Gastrocnemius medialis (tissue), 4 donors: Measurements from ENCODE around the gene AGR3. TPM values are rescaled to one million over a fixed set of nuclear protein-coding genes. Genes with fewer than 3 reads are reported as not detected.

ENCODE experiments used
- ATAC-seq, 2 donors: fragments of 150-250 bp; one replicate each; pipeline ENCODE4 v1.9.1; 2016
- DNase-seq, 2 donors: peaks; one replicate each; pipeline ENCODE4 v3.0.0-alpha.2; 2019
- H3K27ac ChIP-seq, 4 donors: fragments of 200-600 bp; sonication (generic); 1 replicate in 1 of 4; 2 replicates in 3 of 4; pipeline ENCODE4 v1.5.1; 2016 to 2018; ENCODE audit warnings: mild to moderate bottlenecking in 2 of 4, moderate library complexity in 1 of 4
- H3K27me3 ChIP-seq, 3 donors: fragments of 200-600 bp; sonication (generic) in 2 of 3; 1 replicate in 1 of 3; 2 replicates in 2 of 3; pipeline versions ENCODE4 v1.5.1 to v1.6.0; 2016 to 2019; ENCODE audit warnings: mild to moderate bottlenecking in 1 of 3, moderate library complexity in 1 of 3
- H3K36me3 ChIP-seq, 2 donors: fragments of 200-600 bp; sonication (generic) in 1 of 2; one replicate each; pipeline ENCODE4 v1.5.1; 2017 to 2018
- H3K4me1 ChIP-seq, 2 donors: fragments of 200-600 bp; sonication (generic) in 1 of 2; one replicate each; pipeline ENCODE4 v1.5.1; 2016 to 2017; ENCODE audit warnings: mild to moderate bottlenecking in 2 of 2
- H3K4me3 ChIP-seq, 4 donors: fragments of 200-600 bp; sonication (generic) in 3 of 4; 1 replicate in 1 of 4; 2 replicates in 3 of 4; pipeline ENCODE4 v1.5.1; 2016 to 2019; ENCODE audit warnings: mild to moderate bottlenecking in 2 of 4
- H3K9me3 ChIP-seq, 3 donors: fragments of 200-600 bp; sonication (generic) in 2 of 3; 1 replicate in 1 of 3; 2 replicates in 2 of 3; pipeline ENCODE4 v1.5.1; 2016 to 2019
- CTCF ChIP-seq, 5 experiments: fragments of 450-650 bp in 3 of 5; fragments of 200-600 bp in 2 of 5; sonication (generic) in 2 of 5; IDR thresholded peaks in 4 of 5; conservative IDR thresholded peaks in 1 of 5; 1 replicate in 4 of 5; 2 replicates in 1 of 5; pipeline ENCODE4 v1.5.1; 2016 to 2019; ENCODE audit warnings: antibody characterized with exemption in 5 of 5, mild to moderate bottlenecking in 3 of 5, moderate library complexity in 3 of 5
- POLR2A ChIP-seq, 2 donors: fragments of 450-650 bp; IDR thresholded peaks; one replicate each; pipeline ENCODE4 v1.6.1; 2017; ENCODE audit warnings: antibody characterized with exemption in 2 of 2, mild to moderate bottlenecking in 2 of 2, moderate library complexity in 2 of 2
- in situ Hi-C, 4 donors: fragments of 200-750 bp; cut with MboI; loops; one replicate each; pipeline versions ENCODE4 v1.15.0 to v1.8.0; 2017; ENCODE audit warnings: low sequenced_read_pairs in 4 of 4
- intact Hi-C: fragments of 100-400 bp; cut with DNase I; formaldehyde crosslinking; loops from one replicate; pipeline ENCODE4 v1.15.1; 2023; ENCODE audit warnings: low total_unique reads
- total RNA-seq, 4 donors: library from RNA; depleted of rRNA; stranded (reverse); fragments of >200 nt; gene quantifications; one replicate each; pipeline versions ENCODE4 v1.1.0 to v1.2.3, GENCODE V29; 2016

The AGR3 gene
- total RNA-seq, 4 donors from 2014 or later, result not detected

GRCh38 chr7:16822029-16822428 is 59.8 kb downstream of the AGR3 start:
- no peak overlapping the region for H3K4me3 ChIP-seq
- no peaks in the 10 kb centered on the region for H3K27me3 ChIP-seq
- H3K4me1 ChIP-seq, result no peaks in the 10 kb centered on the region
- H3K9me3 ChIP-seq, result no peaks in the 10 kb centered on the region
- in situ Hi-C loops, result no loop called here
- TF ChIP-seq CTCF (IDR thresholded peaks at IDR 0.05 in 4 of 5, conservative IDR thresholded peaks at IDR 0.05 in 1 of 5) (no peak), POLR2A (IDR thresholded peaks at IDR 0.05) (no peak)
- H3K27ac ChIP-seq, result no peak overlapping the region
- ATAC-seq (no peak), DNase-seq (no peak)
- no peaks in the 10 kb centered on the region for H3K36me3 ChIP-seq
- intact Hi-C loops, result no loop called here

- DNase-seq, result no peak
- no peak overlapping the region for H3K27ac ChIP-seq
- no peaks in the 10 kb centered on the region for H3K36me3 ChIP-seq
- intact Hi-C loops, result no loop called here
- ATAC-seq, result no peak
- H3K9me3 ChIP-seq, result no peaks in the 10 kb centered on the region
- in situ Hi-C loops, result no loop called here
- H3K27me3 ChIP-seq, result no peaks in the 10 kb centered on the region
- no peak overlapping the region for H3K4me3 ChIP-seq
- TF ChIP-seq POLR2A (IDR thresholded peaks at IDR 0.05) (no peak), CTCF (IDR thresholded peaks at IDR 0.05 in 4 of 5, conservative IDR thresholded peaks at IDR 0.05 in 1 of 5) (no peak)
- H3K4me1 ChIP-seq, result no peaks in the 10 kb centered on the region
Measured at GRCh38 chr7:16818732-16819131, 63.1 kb downstream of the AGR3 start.

GRCh38 chr7:16817536-16817935 is 64.2 kb downstream of the AGR3 start:
- Histone ChIP-seq H3K27me3 (no peaks in the 10 kb centered on the region), H3K4me3 (no peak overlapping the region), H3K27ac (no peak overlapping the region), H3K36me3 (no peaks in the 10 kb centered on the region), H3K4me1 (no peaks in the 10 kb centered on the region), H3K9me3 (no peaks in the 10 kb centered on the region)
- ATAC-seq, result no peak
- intact Hi-C loops, result no loop called here
- TF ChIP-seq CTCF (IDR thresholded peaks at IDR 0.05 in 4 of 5, conservative IDR thresholded peaks at IDR 0.05 in 1 of 5) (no peak), POLR2A (IDR thresholded peaks at IDR 0.05) (no peak)
- in situ Hi-C loops, result no loop called here
- DNase-seq, result no peak

- no peak for DNase-seq
- Histone ChIP-seq H3K9me3 (no peaks in the 10 kb centered on the region), H3K36me3 (no peaks in the 10 kb centered on the region), H3K4me1 (no peaks in the 10 kb centered on the region), H3K27ac (no peak overlapping the region), H3K27me3 (no peaks in the 10 kb centered on the region), H3K4me3 (no peak overlapping the region)
- in situ Hi-C loops (no loop called here), intact Hi-C loops (no loop called here)
- TF ChIP-seq CTCF (IDR thresholded peaks at IDR 0.05 in 4 of 5, conservative IDR thresholded peaks at IDR 0.05 in 1 of 5), result no peak
- ATAC-seq, result peak in 1 of 2 donors; percentile 53
Measured at GRCh38 chr7:16816824-16817223, 65.0 kb downstream of the AGR3 start.

- Histone ChIP-seq H3K27me3 (no peaks in the 10 kb centered on the region), H3K36me3 (no peaks in the 10 kb centered on the region), H3K4me3 (no peak overlapping the region), H3K9me3 (no peaks in the 10 kb centered on the region), H3K27ac (no peak overlapping the region), H3K4me1 (no peaks in the 10 kb centered on the region)
- in situ Hi-C loops (no loop called here), intact Hi-C loops (loop anchor here (2.0 kb wide), 1 partner anchor 42 kb away; no protein-coding TSS in a partner anchor)
- TF ChIP-seq POLR2A (IDR thresholded peaks at IDR 0.05) (no peak), CTCF (IDR thresholded peaks at IDR 0.05 in 4 of 5, conservative IDR thresholded peaks at IDR 0.05 in 1 of 5) (no peak)
- DNase-seq (no peak), ATAC-seq (no peak)
Measured at GRCh38 chr7:16815001-16815400, 66.8 kb downstream of the AGR3 start.
